NCI-H2196 (cell line): ENCODE results near the gene SH2D2A.

Experiments
- DNase-seq: peaks from one replicate; lab custom pipeline; 2025; ENCODE audit not compliant: unreplicated experiment; lab: John Stamatoyannopoulos, UW

The SH2D2A gene

DNA sequence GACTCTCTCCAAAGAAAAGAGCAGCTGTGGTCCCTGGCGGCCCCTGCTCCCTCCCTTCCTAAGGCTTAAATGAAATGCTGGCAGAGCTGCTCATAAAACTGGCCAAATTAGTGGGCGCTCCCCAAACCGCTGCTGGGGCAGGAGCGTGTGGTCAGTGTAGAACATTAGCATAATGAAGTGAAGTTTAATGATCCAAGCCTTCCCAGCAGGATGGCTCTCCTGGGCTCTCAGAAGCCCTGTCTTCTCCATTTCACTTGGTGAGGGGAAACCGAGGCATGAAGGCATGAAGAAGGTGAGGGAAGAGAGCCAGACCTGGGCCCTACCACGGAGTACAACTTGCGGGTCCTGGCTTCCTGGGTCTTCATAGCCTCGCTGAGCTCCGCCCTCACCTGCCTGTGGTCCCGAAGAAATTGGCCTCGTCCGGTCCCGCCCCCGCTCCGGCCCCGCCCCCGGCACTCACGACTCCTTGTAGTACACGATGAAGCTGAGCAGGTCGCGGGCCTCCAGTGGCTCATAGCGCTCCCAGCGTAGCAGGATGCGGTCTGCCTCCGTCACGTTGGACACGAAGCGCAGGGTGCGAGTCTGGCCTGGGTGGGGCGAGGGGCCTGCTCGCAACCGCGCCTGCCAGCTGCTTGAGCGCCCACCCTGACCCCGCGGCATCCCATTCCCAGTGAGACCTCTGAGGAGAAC, 32.0 kb upstream of the SH2D2A start:
- DNase-seq, result no peak

DNA sequence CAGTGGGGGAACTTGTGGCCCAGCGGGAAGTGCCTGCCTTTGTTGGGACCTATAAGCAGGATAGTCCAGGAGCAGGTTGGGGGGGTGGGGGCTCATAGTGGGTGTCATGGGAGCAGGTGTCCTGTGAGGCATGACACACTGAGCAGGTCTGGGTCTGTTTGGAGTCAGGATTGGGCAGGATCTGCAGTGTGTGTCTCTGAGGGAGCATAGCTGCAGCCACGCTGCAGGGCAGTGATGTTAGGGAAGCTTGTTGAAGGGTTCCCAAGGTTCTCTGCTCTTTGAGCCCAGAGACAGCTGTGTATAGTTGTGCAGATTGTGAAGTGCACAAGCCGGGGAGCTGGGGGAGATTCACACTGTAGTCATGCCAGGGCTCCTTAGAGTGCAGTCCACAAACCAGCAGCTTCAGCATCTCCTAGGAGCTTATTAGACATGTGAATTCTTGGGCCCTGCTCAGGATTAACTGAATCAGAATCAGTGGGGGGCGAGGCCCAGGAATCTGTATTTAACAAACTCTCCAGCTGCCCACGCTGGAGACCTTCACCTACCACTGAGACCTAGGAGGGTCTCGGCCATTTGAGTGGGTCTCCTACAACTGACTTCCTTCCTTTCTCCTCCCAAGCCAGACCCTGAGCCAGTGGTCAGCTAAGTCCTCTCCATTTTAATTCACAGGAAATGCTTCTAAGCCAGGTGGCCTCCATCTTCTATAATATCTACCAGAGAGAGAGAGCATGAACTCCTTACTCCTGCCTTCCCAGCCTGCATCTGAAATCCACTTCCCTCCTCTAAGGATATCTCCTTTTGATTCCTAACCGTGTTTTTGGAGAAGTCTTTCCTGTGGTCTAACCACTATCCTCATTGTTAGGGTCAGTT, 31.2 kb upstream of the SH2D2A start:
- DNase-seq, result no peak

DNA sequence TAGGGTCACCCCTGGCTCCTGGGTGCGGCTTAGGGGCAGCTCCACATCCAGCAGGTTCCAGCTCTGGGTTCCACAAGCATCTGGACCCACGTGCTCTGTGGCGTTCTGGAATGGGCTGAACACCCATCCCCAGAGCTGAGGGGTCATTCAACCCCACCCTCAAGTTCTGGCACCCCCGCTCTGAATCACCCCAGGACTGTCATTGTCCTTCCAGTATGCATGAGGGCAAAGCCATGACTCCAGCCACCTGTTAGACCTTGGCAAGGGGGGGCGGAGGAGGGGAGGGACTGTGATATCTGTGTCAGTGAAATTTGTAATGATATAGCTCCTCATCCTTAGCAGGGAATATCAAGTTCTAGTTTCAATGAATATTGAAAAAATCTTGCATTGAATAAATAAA, 30.0 kb upstream of the SH2D2A start:
- DNase-seq, result no peak

DNA sequence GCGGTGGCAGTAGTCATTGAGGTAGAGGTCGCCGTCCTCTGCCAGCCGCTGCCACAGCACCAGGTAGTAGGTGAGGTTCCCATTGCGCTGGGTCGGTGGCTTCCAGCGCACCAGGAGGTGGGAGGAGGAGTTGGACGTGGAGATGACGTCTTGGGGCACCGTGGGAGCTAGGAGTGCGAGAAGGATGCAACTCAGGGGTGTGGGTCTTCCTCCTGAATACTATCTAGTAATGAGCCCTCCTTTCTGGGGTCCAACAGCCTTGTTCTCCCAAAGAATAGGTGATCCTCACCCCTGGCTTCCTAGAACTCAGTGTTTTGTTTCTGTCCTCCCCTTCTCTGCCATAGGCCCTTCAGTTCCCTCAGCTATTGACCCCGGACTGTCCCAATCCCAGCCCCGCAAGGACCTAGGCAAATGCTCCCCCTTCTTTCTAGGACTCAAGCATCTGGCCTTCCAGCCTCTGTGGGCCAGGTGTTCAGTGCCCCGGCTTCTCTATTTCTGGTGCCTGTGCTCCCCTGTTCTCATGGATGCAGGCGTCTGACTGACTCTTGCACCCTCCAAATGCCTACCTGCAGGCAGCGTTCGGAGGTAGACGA, 29.4 kb upstream of the SH2D2A start:
- DNase-seq, result no peak

DNA sequence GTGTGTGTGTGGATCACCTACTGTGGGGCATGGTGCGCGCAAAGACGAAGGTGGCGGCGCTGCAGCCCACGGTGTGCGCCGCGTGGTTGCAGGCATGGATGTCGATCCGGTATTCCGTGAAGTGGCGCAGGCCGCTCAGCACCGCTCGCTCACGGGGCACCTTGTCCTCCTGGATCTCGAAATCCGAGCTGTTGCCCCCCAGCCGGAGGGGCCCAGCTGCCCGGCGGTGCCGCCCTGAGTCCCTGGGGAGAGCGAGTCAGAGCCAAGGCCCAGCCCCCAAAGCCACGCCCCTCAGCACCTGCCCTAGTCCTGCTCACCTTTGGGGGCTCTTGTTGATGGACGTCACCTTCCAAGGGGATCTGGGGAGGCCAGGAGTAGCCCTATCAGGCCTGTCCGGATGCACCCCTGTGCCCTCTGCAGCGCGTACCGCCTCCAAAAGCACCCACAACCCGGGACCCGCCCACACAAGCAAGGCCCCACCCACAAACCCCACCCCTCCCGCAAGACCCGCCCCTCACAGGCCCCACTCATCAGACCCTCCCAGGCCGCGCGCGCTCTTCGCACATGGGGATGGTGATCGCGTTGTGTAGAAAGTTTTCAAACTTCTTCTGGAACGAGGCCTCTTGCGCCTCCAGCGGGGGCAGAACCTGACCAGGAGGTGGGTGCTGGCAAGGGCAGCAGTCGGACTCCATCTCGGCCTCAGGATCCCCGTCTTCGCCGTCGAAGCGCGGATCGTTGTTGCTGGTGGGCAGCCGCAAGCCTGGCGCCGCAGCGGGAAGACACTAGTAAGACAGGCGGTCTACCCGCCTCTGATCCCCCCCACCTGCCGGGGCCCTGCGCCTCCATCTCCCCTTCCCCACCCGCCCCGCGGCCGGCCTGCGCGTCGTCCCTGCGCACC, 28.7 kb upstream of the SH2D2A start:
- DNase-seq, result no peak

DNA sequence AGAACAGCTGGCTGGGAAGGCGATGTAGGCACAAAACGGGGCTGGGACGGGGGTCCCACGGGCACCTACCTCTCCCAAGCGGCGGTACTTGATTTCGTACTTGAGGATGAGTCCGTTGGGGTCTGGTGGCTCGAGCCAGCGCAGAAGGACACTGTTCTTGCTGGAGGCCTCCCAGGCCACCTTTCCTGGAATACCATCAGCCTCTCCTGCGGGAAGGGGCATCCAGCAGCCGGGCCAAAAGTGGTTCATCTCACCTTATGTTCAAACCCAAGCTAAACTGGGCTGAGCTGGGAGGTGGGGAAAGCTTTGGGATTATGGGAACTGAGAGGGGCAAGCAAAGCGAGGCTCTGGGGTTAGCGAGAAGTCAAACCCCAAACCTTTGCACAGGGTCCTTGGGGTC, 28.0 kb upstream of the SH2D2A start:
- no peak for DNase-seq

DNA sequence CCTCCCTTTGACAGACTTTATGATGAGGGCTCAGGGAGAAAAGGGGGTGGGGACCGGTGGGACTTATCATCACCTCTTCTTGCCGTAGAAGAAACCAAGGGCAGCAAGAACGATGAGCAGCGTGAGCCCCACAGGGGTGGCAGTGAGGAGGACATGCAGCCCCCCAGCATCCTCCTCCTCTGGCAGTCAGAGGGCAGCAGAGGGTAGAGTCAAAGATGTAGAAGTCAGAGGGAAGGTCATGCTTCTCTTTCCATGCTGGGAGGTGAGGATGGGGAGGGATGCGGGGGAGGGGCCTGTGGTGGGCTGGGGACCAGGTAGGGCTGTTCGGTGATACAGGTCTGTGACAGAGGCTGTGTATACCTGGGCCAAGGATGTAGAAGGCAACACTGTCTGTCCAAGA, 27.5 kb upstream of the SH2D2A start:
- no peak for DNase-seq

DNA sequence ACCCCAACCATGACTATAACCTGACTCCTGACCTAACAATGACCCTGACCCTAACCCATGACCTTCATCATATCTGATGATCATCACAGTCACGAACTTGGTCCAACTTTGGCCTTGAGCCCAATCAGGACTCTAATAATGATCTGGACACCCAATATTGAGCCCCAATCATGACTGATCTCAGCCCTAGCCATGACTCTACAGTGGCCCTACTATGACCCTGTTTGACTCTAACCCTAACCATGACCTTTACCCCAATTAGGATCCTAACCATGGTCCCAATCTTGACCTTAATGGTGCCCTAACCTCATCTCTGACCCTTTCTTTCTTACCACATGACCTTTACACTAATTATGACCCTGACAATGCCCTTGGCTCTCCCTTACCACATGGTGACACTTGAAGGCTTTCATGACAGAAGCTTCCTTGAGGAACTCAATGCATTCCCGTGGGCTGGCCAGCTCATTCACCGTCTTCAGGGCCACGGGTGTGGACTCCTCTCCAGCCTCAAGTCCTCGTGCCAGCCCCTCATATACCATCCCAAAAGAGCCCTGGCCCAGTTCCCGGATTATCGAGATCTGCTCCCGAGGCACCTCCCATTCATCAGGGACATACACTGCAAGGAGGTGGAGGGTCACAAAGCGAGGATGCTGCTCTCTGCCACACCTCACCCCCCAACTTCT, 26.1 kb upstream of the SH2D2A start:
- DNase-seq, result no peak

DNA sequence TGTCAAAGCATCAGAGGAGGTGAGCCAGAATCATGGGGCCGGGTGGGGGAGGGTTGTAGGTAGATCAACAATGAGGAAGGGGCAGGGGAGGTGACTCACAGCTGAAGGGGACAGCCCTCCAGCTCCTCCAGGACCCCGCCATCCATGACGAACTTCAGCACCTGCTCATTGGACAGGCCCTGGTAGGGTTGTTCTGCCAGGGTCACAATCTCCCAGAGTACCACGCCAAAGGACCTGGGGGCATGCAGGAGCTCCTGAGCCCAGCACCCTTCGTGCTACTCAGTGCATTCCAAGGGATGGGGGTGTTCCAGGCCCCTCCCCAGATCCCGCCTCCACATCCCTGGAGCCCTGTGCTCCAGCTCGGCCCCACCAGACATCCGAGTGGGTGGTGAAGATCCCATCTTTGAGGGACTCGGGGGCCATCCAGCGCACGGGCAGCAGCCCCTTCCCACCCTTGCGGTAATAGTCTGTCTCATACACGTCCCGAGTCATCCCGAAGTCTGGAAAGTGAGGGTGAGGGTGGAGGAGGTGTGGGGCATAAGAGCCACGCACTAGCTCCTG, 24.7 kb upstream of the SH2D2A start:
- no peak for DNase-seq

DNA sequence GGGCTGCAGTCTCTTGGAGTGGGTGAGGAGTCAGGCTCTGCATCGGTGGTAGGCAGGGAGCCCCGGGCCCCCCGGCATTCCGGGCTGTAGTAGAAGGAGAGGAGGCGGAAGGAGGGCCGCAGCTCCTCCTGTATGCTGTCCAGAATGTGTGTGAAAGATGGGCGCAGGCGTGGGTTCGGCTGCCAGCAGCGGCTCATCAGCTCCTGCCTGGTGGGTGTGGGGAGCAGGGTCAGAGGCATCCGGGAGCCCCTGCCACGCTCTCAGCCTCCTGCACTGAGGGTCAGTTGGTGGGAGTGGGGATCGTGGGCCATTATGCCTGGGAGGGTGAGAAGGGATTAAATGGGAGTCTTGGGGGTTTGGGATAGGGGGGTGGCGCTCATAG, 24.2 kb upstream of the SH2D2A start:
- DNase-seq, result no peak

DNA sequence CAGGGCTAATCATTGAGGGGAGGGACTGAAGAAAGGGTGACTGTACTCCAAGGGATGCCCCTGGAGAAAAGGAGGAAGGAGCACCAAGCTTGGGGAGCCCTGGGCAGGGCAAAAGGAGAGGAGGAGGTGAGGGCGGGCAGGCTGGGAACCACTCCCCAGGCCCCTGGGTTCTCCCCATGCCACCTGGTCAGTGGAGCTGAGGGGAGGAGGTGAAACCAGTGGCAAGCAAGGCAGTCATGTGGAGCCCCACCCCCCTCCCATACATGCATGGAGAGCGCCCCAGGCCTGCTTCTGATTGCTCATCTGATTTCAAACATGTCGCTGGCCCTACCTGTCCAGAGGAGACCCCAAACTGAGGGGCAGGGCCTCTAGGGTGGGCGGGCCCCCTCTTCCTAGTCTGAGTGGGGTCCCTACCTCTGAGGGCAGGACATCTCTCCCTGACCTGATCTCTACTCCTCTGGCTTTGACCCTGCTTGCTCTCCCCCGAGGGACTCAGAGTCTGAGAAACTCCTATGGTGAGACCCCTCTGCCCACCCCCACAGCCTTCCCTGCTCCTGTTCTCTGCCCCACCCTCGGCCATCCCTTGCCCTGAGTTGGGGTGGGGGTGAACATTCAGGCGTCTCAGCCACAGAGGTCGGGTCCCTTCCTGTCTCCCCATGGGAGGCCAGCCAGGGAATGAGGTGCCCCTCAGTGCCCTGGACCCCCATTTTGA, 23.7 kb upstream of the SH2D2A start:
- no peak for DNase-seq

DNA sequence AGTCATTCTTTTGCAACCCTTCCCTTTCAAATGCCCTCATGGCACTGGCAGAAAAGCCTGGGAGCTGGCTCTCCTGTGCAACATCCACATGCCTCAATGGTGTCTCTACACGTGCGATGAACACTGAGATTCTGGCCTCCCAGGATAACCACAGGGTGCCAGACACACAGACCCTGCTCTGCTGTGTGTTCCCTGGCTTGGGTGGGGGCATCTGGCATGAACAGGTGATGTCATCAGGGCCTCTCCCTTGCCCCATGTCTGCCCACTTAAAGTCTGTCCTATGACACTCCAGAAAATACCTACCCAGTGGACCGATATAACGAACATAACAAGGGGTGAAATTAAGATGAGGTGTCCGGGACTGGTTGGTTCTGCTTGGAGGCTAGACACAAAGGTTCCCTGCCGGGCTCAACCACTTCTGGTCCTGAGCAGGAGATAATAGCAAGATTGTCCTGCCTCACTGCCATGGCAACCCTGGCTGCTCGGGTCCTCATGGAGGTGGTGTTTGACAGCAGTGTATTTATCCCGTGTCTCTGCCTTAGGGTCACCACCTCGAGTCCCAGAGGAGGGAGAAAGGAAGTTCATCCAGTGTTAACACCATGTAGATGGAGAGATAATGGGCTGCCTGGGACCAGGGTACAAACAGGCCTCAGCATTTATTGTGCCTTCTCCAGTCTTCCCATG, 22.9 kb upstream of the SH2D2A start:
- no peak for DNase-seq

DNA sequence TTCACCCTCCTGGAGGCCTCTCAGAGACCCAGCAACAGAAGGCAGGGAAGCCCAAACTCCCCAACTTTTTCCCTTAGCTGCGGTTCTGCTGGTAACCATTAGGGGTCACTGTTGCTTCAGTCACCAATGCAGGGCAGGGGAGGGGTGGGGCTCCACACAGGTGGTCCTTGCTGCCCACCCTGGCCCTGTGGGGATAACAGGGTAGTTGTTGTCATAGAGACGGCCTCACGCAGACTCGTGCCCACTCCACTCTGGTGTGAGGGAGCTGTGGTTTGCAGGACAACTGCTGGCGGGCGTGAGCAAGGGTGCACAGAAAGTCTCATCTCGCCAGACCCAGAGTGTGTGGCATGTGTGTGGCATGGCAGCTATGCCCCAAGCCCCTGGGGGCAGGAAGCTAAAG, 22.3 kb upstream of the SH2D2A start:
- peak; percentile 42 for DNase-seq

DNA sequence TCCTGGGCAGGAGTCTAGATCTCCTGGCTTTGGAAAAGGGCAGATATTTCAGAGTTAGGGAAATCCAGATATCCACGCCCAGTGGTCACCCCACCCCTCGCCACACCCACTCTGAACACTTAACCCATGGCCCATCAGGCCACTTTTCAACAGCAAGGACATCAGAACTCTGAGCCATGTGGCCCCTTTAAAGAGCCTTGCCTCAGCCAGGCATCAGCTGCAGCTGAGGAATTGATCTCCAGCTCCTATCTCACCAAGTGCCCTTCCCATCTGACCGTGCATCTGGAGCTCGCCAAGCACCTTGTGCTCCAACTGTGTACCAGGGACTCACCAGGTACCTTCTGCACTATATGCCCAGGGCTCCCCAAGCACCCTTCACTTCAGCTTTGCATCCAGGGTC, 20.2 kb upstream of the SH2D2A start:
- no peak for DNase-seq

DNA sequence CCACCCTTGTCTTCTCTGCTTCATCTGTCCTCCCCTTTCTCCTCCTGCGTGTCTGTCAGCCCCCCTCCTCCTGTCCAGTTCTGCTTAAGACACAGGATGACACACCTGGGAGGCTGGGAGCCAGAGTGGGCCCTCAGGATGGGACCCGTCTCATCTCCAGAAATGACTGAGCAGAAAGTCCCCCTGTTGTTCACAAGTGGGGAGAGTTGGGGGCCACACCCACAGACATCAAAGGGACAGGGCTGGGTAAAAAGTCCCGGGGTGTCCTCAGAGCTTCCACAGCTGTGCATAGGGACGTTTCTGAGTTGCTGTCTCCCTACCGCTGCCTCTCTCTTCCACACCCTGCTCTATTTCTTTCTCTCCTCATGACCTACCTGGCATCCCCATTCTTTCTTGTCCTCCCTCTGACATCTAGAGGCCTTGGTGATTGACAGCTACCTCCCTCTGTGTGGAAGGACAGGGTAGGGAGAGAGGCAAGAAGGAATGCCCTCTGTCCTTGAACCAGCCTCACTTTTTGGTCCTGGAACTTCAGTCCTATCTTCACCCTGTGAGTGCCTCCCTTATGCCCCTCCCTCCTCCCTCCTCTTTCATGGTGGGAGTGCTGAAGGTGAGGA, 19.5 kb upstream of the SH2D2A start:
- no peak for DNase-seq

DNA sequence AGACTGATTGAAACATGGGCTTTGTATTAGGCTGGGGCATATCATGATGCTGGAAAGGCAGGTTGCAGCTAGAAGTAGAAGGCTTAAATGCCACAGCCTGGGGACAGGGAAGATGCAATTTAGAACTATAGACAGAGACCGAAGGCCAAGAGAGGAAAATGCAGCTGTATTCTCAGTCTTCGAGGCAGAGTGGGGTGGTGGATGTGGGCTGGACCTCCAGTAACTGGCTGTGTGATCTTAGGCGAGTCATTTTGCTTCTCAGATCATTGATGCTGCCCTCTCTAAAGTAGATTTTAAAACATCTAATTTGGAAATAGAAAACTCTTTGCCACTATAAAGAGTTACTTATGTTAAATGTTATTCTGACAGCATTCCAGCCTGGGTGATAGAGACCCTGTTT, 17.7 kb upstream of the SH2D2A start:
- no peak for DNase-seq

DNA sequence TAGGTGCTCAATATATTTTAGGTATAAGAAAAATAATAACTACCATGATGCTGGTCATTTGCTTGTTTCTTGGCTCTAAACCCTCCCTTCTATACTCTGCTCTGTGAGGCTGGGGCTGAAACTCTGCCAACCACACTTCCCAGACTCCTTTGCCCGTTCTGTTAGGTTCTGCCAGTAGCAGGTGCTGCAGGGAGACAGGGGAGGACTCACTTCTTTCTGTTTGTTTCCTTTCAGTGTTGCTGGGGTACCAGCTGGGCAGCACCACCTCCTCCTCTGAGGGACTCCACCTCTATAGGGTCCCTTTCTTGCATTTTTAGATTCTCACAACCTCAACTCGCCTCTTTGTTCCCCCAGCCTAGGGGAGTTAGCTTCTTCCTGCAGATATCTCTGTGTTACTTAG, 17.0 kb upstream of the SH2D2A start:
- DNase-seq, result peak; percentile 24

DNA sequence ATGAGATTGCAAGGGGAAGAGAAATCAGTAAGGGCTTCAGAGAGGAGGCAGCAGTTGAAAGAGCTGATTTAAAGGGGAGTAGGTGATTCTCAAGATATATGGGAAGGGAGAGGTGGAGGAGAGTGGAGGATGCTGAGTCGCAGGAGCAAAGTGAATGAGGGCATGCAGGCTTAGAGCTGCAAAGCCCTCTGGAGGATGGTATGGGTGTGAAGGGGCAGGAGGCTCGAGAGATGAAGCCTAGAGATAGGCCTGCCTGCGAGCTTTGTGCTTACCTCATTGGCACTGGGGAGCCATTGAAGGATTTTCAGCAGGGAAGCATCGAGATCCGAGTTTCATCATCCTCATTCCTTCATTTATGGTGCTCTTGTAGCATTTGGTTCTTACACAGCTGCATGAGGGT, 15.8 kb upstream of the SH2D2A start:
- no peak for DNase-seq
